ENCODE data around the gene HIPK2. TPM values are rescaled to one million over a fixed set of nuclear protein-coding genes. Genes with fewer than 3 reads are reported as not detected.

HIPK2 gene
- total and polyA plus RNA-seq, 2 experiments from 2014 or later = 7.3 to 16.9 TPM

- TF ChIP-seq ZNF462 (CRISPR knock-in tag; IDR thresholded peaks at IDR 0.05) (no peak), EZH2phosphoT487 (IDR thresholded peaks at IDR 0.05; ENCODE audit: unreplicated experiment) (no peak), ZNF114 (CRISPR knock-in tag; IDR thresholded peaks at IDR 0.05) (no peak), JUNB (IDR thresholded peaks at IDR 0.05; ENCODE audit: unreplicated experiment) (no peak), EZH2 (IDR thresholded peaks at IDR 0.05; ENCODE audit: low read depth, unreplicated experiment) (no peak)
Observed at GRCh38 chr7:139682136-139683013, 95.4 kb downstream of the HIPK2 start (continued).

- Mint-ChIP-seq H3K27ac (no peak overlapping the region), H3K9me3 (peaks cover 11% of the 10 kb centered on the region; the same call in 2 of the 3 replicates), H3K4me3 (no peak overlapping the region), H3K36me3 (ENCODE audit: low read depth) (peaks cover 14% of the 10 kb centered on the region), H3K27me3 (ENCODE audit: insufficient read depth, low read depth, poor library complexity) (peaks cover 9% of the 10 kb centered on the region), H3K4me1 (peaks cover 41% of the 10 kb centered on the region)
- Histone ChIP-seq H2AFZ (no peak overlapping the region), H3K4me3 (no peak overlapping the region), H3K79me2 (replicated peaks; ENCODE audit: insufficient read depth) (no peaks in the 10 kb centered on the region), H4K20me1 (replicated peaks; ENCODE audit: insufficient read depth) (no peaks in the 10 kb centered on the region), H3K9me2 (ENCODE audit: insufficient read depth) (peaks cover 3% of the 10 kb centered on the region; the same call in 1 of the 2 replicates), H3F3A (replicated peaks; ENCODE audit: low read depth) (no peaks in the 10 kb centered on the region), H3K36me3 (ENCODE audit: insufficient read depth) (no peaks in the 10 kb centered on the region), H3K4me1 (ENCODE audit: insufficient read depth) (peaks cover 14% of the 10 kb centered on the region), H3K4me2 (no peak overlapping the region), H3K27me3 (ENCODE audit: insufficient read depth) (no peaks in the 10 kb centered on the region), H3K27ac (ENCODE audit: low read depth) (no peak overlapping the region)
- no peak for ATAC-seq
- no peak for DNase-seq (ENCODE audit: low spot score)
- TF ChIP-seq STAT1 (IDR thresholded peaks at IDR 0.05; ENCODE audit: unreplicated experiment) = no peak
- no peak for TF ChIP-seq REST (IDR thresholded peaks at IDR 0.05; ENCODE audit: unreplicated experiment)
- no peak for TF ChIP-seq ETS1 (IDR thresholded peaks at IDR 0.05)
- TF ChIP-seq ZNF114 (CRISPR knock-in tag; IDR thresholded peaks at IDR 0.05) = no peak
- TF ChIP-seq ZNF331 (CRISPR knock-in tag; IDR thresholded peaks at IDR 0.05; ENCODE audit: low read depth) = no peak
- no peak for TF ChIP-seq JUNB (IDR thresholded peaks at IDR 0.05; ENCODE audit: unreplicated experiment)
- TF ChIP-seq NANOG (IDR thresholded peaks at IDR 0.05; ENCODE audit: borderline replicate concordance) = no peak
- TF ChIP-seq EZH2 (IDR thresholded peaks at IDR 0.05; ENCODE audit: low read depth, unreplicated experiment) = no peak
Observed at GRCh38 chr7:139681812-139682135, 96.0 kb downstream of the HIPK2 start.

All from GM23338 (cell line).